ENCODE results near the gene ECPAS.
"Not testable (repeated sequence)": the region's sequence is repeated elsewhere in the genome, so short reads cannot be mapped to it uniquely, and the experiment has no call there.

ECPAS gene

GRCh38 chr9:111348821-111349271 is 135.3 kb downstream of the ECPAS start:
- no peak for DNase-seq

- not testable (repeated sequence) for DNase-seq
These were observed 149.8 kb downstream of the ECPAS start for GRCh38 chr9:111334318-111334863.

- no peak for DNase-seq
These were observed 154.1 kb downstream of the ECPAS start, which contains the start of gene OR2K2 for GRCh38 chr9:111330124-111330523. Gene OR2K2 (minus strand): TSS chr9:111330224. CDS start chr9:111328433, 1,791 bp downstream.

- DNase-seq, result no peak
These were observed 163.6 kb downstream of the ECPAS start for GRCh38 chr9:111320631-111321030.

GRCh38 chr9:111316796-111317195 is 167.4 kb downstream of the ECPAS start:
- no peak for DNase-seq

All from T-helper 1 cell (primary cell).